ENCODE results near the gene NAB2. TPM values are rescaled to one million over a fixed set of nuclear protein-coding genes. Genes with fewer than 3 reads are reported as not detected.

Gene NAB2
- total and polyA plus RNA-seq, 2 of the 8 experiments (the other 6 are each of a cell fraction or from before 2014, with no cell fraction given): 20.9 to 23.5 TPM

GRCh38 chr12:57046947-57047890, 41.7 kb upstream of the NAB2 start:
- H3K4ac ChIP-seq (replicated peaks; ENCODE audit: insufficient read length, low read depth, low read length): no peak overlapping the region
- no peak overlapping the region for H3K9ac ChIP-seq (replicated peaks in 1 of 4; ENCODE audit: extremely low read depth in 1 of 4, low read depth in 3 of 4, low read length in 3 of 4)
- H2BK12ac ChIP-seq (ENCODE audit: low read depth, low read length): no peak overlapping the region
- no peak overlapping the region for H3K56ac ChIP-seq (replicated peaks; ENCODE audit: insufficient read length, low read depth, low read length)
- no peak overlapping the region for H3K23ac ChIP-seq (ENCODE audit: insufficient read length)
- H3K27me3 ChIP-seq (replicated peaks in 1 of 4; ENCODE audit: control insufficient read depth in 3 of 4, extremely low read depth in 1 of 4, insufficient read depth in 3 of 4, low read length in 3 of 4): no peaks in the 10 kb centered on the region
- no peak overlapping the region for H2AK5ac ChIP-seq (ENCODE audit: low read depth, low read length)
- H3K27ac ChIP-seq (ENCODE audit: low read depth, low read length): no peak overlapping the region
- no peak overlapping the region for H2BK120ac ChIP-seq (replicated peaks; ENCODE audit: low read depth, low read length)
- H4K5ac ChIP-seq (ENCODE audit: insufficient read length, low read depth, low read length): no peak overlapping the region
- no peaks in the 10 kb centered on the region for H4K20me1 ChIP-seq (replicated peaks in 1 of 2; ENCODE audit: control insufficient read depth in 1 of 2, insufficient read depth in 2 of 2, low read length in 2 of 2)
- H4K8ac ChIP-seq (ENCODE audit: extremely low read depth, insufficient read depth, low read length): no peak overlapping the region; the same call in 1 of the 2 replicates
- no peak overlapping the region for H2AFZ ChIP-seq (ENCODE audit: low read length)
- no peaks in the 10 kb centered on the region for H3K23me2 ChIP-seq (ENCODE audit: low read depth, low read length)
- TF ChIP-seq RXRA (IDR thresholded peaks at IDR 0.05; ENCODE audit: insufficient read depth, low read depth, low read length): no peak
- no peak for TF ChIP-seq SUZ12 (IDR thresholded peaks at IDR 0.05; ENCODE audit: low read length)
- TF ChIP-seq BCL11A (IDR thresholded peaks at IDR 0.05; ENCODE audit: low read depth in 2 of 2, low read length in 2 of 2): no peak
- no peaks in the 10 kb centered on the region for H3K79me2 ChIP-seq (ENCODE audit: control insufficient read depth in 1 of 2, insufficient read depth in 2 of 2, low read length in 2 of 2)
- no peaks in the 10 kb centered on the region for H3K9me3 ChIP-seq (ENCODE audit: insufficient read depth in 2 of 2, low read depth in 1 of 2, low read length in 1 of 2)
- ChIA-PET POLR2A (ENCODE audit: partially characterized antibody) (interaction anchor here (1.0 to 3.5 kb wide), 4 partner anchors 10 to 83 kb away, joined by 3 to 11 read pairs (median 4); no protein-coding TSS in a partner anchor), CTCF (ENCODE audit: partially characterized antibody) (interaction anchor here (0.6 to 7.5 kb wide), 11 partner anchors 9 to 536 kb away, joined by 3 to 77 read pairs (median 4); partner anchors contain the start of gene STAT6)
- H3K14ac ChIP-seq (ENCODE audit: insufficient read length): no peak overlapping the region
- WGBS, 2 experiments (ENCODE audit: extremely low coverage in 1 of 2, insufficient coverage in 1 of 2, insufficient read length in 1 of 2, insufficient replicate concordance in 2 of 2, low coverage in 1 of 2, low lambda C conversion rate in 2 of 2, missing lambda C conversion rate in 1 of 2): 91% methylated on average over 10 of the region's 10 CpGs; no CpG with 5 or more reads in 1 of the 2 experiments
- DNase-seq (ENCODE audit: low read depth in 1 of 2, low spot score in 2 of 2): no peak
- FAIRE-seq: no peak
- no peak overlapping the region for H2BK5ac ChIP-seq (ENCODE audit: low read depth, low read length)
- H3K4me3 ChIP-seq (ENCODE audit: extremely low read depth in 1 of 4, insufficient read depth in 2 of 4, low read depth in 3 of 4, low read length in 4 of 4): no peak overlapping the region
- no peak overlapping the region for H2BK20ac ChIP-seq (ENCODE audit: low read length)
- no peak overlapping the region for H2BK15ac ChIP-seq (ENCODE audit: low read length)
- H3K4me2 ChIP-seq (ENCODE audit: insufficient read depth in 1 of 2, low read depth in 2 of 2, low read length in 2 of 2): no peak overlapping the region
- no peaks in the 10 kb centered on the region for H3K79me1 ChIP-seq (ENCODE audit: low read depth, low read length)
- no peak overlapping the region for H3K18ac ChIP-seq (ENCODE audit: extremely low read depth, low read length)
- no peaks in the 10 kb centered on the region for H3K4me1 ChIP-seq (replicated peaks in 1 of 4; ENCODE audit: control insufficient read depth in 3 of 4, insufficient read depth in 4 of 4, low read length in 3 of 4)
- H3K36me3 ChIP-seq (ENCODE audit: control insufficient read depth in 2 of 4, insufficient read depth in 4 of 4, low read length in 3 of 4): no peaks in the 10 kb centered on the region
- no peak overlapping the region for H4K91ac ChIP-seq (replicated peaks; ENCODE audit: insufficient read length, low read length)
